NCI-H2107 treated with DMSO at 0.1 percent for 48 hours (cell line): ENCODE data around the gene IL6R.
"Not testable (repeated sequence)": the region's sequence is repeated elsewhere in the genome, so short reads cannot be mapped to it uniquely, and the experiment has no call there.

Source experiments
- DNase-seq: peaks from one replicate; lab custom pipeline; 2025; ENCODE audit not compliant: unreplicated experiment; lab: John Stamatoyannopoulos, UW

The IL6R gene

GRCh38 chr1:154479764-154480421 lies 74.8 kb downstream of the IL6R start:
- DNase-seq: peak; percentile 80

DNA sequence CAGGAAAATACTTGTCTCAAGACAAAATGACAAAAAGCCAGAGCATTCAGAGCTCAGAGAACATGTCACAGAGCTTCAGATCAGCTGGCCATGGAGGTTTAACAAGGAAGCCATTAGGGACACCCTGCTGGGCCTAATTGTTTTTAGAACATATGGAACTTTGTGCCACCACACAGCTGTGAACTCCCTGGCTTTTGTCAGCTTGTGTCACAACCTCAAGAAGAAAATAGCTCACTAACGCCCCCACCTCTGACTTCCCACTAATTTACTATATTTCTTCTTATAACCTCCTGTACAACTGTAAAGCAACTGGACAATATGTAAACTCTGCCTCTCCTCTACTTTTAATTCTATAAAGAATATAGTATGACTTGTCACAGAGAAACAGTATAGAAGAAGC lies 75.9 kb downstream of the IL6R start:
- no peak for DNase-seq

- peak; percentile 36 for DNase-seq
Measured at GRCh38 chr1:154483941-154484803, 79.0 kb downstream of the IL6R start.

- no peak for DNase-seq
Measured at GRCh38 chr1:154485106-154485505, 80.0 kb downstream of the IL6R start.

- no peak for DNase-seq
Measured at GRCh38 chr1:154485910-154486496, 80.9 kb downstream of the IL6R start.

DNA sequence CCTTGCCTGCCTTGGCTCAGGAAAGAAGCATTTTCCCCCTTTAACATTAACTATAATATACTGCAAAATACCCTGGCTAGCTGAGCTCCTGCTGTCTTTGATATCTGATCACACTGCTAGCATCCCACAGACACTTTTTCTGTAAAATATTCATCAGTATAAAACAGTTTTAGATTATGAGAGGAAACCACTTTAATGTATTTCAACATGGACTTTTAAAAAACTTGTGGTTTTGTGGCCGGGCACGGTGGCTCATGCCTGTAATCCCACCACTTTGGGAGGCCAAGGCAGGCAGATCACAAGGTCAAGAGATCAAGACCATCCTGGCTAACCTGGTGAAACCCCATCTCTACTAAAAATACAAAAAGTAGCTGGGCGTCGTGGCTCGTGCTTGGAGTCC lies 81.6 kb downstream of the IL6R start:
- not testable (repeated sequence) for DNase-seq

DNA sequence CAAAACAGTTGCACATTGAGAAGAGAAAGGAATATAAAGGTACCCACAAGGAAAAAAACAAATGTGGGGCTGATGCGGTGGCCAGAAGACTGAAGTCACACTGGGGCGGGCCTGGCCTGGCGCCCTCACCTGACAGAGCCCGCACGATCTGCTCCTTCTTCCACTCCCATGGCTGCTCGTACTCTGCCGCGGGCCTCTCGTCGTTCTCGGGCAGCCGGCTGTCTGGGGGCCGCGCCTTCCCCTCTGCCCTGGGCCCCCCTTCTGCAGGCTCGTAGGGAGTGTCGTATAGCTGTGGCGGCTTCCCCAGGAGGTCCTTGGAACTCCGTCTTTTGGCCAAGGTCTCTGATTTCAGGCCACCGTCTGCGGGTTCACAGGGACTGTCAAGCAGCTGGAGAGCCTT lies 83.8 kb downstream of the IL6R start:
- DNase-seq: no peak

DNA sequence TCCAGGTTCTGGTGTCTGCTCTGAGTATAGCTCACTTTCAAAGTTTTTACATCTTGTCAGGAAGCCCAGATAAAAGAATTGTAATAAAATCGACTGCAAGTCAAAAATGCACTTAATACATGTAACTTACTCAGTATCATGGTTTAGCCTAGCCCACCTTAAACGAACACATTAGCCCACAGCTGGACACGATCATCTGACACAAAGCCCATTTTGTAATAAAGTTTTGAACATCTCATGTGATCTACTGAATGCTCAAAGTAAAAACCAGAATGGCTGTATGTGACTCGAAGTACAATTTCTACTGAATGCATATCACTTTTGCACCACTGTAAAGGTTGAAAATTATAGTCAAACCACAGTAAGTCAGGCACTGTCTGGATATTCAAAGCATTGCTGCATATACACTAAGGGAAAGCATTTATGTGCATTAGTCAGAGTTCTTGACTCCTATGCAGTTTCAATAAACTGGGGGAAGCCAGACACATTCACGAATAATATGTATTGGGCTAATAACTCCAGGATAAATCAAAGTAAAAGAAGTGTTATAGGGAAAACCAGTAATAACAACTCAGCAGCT lies 84.6 kb downstream of the IL6R start:
- no peak for DNase-seq

DNA sequence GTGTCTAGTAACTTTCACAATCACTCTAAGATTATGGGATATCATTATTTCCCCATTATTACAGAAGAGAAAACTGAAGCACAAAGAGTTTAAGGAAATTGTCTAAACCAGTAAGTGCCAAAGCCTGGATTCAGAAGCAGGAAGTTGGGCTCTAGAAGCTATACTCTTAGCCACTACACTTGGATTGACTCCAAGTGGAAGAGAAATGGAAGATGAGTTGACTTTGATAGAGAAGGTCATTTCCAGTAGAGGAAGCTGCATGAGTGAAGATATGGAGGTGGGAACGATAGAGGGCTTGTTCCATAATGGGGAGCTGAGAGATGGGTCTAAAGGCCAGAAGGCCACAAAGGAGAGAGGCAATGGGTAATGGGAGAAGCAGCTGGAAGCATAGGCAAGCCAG lies 85.2 kb downstream of the IL6R start:
- DNase-seq: no peak

DNA sequence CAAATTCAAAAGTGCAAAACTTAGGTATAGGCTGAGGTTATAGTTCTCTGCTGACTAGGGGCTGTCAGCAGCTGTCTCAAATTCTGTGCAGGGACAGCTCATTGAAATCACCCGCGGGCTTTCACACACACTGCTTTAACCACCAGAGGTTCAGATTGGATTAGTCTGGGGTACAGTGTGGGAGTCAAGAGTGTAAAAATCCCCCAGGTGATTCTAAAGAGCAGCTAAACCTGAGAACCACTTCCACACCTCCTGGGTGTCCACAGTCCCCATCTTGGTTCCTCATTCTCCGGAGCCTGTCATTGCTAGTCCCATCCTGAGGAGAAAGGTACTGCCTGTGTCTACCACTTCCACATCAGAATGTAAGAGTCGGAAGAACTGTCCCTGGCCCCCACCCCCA lies 87.0 kb downstream of the IL6R start:
- no peak for DNase-seq

DNA sequence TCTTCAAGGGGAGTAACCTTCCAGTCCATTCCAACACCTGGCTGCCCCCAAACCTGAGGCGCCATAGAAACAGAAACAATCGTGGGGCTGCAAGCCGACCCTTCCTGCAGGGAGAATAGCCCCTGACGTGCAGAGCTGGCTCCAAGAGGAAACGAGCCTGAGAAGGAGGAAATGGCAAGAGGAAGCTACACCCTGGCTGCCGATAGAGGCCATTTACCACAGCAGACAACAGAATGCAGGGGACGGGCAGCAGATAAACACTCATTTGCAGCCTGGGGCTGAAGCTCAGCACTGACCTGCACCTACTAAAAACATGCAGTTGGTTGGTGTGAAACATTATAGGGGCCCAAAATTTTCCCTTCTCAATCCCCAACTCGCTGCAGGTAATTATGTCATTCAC lies 88.1 kb downstream of the IL6R start:
- no peak for DNase-seq

GRCh38 chr1:154495496-154496273 lies 90.5 kb downstream of the IL6R start:
- DNase-seq: no peak

DNA sequence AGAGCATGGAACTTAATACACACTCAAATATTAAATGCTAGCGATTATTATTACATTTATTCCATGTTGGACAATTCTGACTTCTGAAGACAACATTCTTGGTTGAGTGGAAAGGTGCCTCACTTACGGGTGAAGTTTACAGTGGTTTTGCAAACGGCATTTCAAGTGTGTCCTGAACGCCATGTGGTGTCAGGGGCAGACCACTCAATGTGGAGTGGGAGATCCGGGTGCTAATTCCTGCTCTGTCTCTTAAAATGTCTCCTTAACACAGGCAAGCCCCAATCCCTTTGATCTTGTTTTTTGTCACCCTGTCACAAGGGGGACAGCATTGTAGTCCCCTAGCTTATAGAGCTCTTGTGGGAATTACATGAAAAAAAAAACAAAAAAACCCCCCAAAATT lies 91.2 kb downstream of the IL6R start:
- no peak for DNase-seq

GRCh38 chr1:154497026-154497806 lies 92.1 kb downstream of the IL6R start:
- no peak for DNase-seq

- DNase-seq: no peak
Measured at GRCh38 chr1:154499446-154499845, 94.3 kb downstream of the IL6R start.

DNA sequence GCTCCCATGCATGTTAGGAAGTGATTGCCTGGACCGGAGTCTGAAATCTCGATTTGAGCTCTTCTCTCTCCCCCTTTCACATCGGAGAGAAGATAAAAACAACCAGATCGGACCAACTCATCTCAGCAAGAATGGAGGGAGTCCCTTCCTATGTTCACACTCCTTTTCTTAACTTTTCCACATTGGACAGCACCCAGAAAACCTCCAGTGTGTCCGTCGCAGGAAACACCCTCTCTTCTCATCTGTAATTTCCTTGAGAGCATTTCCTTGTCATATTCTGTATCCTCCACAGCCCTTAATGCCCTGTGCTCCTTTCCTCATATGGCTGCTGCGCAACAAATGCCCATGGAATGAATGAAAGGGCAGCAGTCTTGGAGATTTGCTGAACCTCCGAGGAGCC lies 95.4 kb downstream of the IL6R start:
- no peak for DNase-seq

GRCh38 chr1:154501423-154502065 lies 96.4 kb downstream of the IL6R start:
- no peak for DNase-seq

GRCh38 chr1:154502066-154502743 lies 97.1 kb downstream of the IL6R start, which contains the start of the genes SHE and TDRD10:
TSS of gene SHE (minus strand) at chr1:154502412. CDS start at chr1:154502026, 386 bp downstream.
TSS of gene TDRD10 (plus strand) at chr1:154502219. CDS start at chr1:154506904, 4,685 bp downstream.
- DNase-seq: no peak

DNA sequence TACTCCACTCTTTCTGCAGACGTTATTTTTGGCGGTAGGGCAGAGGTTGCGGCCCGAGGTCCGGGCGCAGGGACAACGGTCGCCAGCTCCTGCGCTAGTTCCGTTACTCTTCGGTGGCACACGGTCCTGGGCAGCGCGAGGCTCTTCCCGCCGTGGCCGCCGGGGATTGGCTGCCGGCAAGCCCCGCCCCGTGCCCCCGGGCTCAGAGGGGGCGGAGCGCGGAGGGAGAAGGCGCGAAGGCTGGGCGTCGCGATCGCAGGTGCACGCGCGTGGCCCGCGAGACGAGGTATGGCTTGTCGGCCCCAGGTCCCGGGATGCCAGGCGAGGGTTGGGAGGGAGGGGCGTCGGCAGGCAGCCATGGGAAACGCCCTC lies 97.6 kb downstream of the IL6R start:
- DNase-seq: no peak
